ENCODE data around the gene SMIM20. TPM values are rescaled to one million over a fixed set of nuclear protein-coding genes. Genes with fewer than 3 reads are reported as not detected.

The SMIM20 gene
- total and polyA plus RNA-seq, 9 of the 15 experiments (the other 6 are each of a cell fraction or from before 2014, with no cell fraction given), result 25.1 to 51.0 (median 38.9) TPM

- TF ChIP-seq E2F6 (IDR thresholded peaks at IDR 0.05; ENCODE audit: borderline replicate concordance in 1 of 2, extremely low read depth in 1 of 2, insufficient read depth in 1 of 2, insufficient read length in 1 of 2, low read depth in 1 of 2, low read length in 1 of 2, poor library complexity in 1 of 2, severe bottlenecking in 1 of 2), result no peak
- TF ChIP-seq ZNF175 (CRISPR knock-in tag; IDR thresholded peaks at IDR 0.05; ENCODE audit: low read depth), result no peak
- TF ChIP-seq ZBTB11 (CRISPR knock-in tag; IDR thresholded peaks at IDR 0.05), result no peak
- no peak for TF ChIP-seq GABPA (tag; conservative IDR thresholded peaks at IDR 0.05; ENCODE audit: low read depth)
- TF ChIP-seq SMARCB1 (IDR thresholded peaks at IDR 0.05; ENCODE audit: insufficient read length, low read depth), result no peak
- no peak for TF ChIP-seq PHF20 (IDR thresholded peaks at IDR 0.05; ENCODE audit: partially characterized antibody)
- no peak for TF ChIP-seq TBL1XR1 (IDR thresholded peaks at IDR 0.05; ENCODE audit: low read length in 2 of 2)
These were observed 44.1 kb downstream of the SMIM20 start (continued) for GRCh38 chr4:25958110-25958509.
